Measurements from ENCODE around the gene CFAP410.
"Not testable (repeated sequence)": the region's sequence is repeated elsewhere in the genome, so short reads cannot be mapped to it uniquely, and the experiment has no call there.

The CFAP410 gene

GRCh38 chr21:44351535-44352252 is 12.5 kb upstream of the CFAP410 start:
- no peak for DNase-seq (ENCODE audit: low read depth in 3 of 3, low spot score in 1 of 3)

- no peak for DNase-seq (ENCODE audit: low read depth in 3 of 3, low spot score in 1 of 3)
Measured at GRCh38 chr21:44350773-44351481, 11.7 kb upstream of the CFAP410 start.

- no peak for DNase-seq (ENCODE audit: low read depth in 3 of 3, low spot score in 1 of 3)
Measured at GRCh38 chr21:44349847-44350772, 10.9 kb upstream of the CFAP410 start.

GRCh38 chr21:44349416-44349846 is 10.2 kb upstream of the CFAP410 start:
- no peak for DNase-seq (ENCODE audit: low read depth in 3 of 3, low spot score in 1 of 3)

GRCh38 chr21:44348861-44349260 is 9.7 kb upstream of the CFAP410 start:
- DNase-seq (ENCODE audit: low read depth in 3 of 3, low spot score in 1 of 3), result no peak

GRCh38 chr21:44347911-44348451 is 8.8 kb upstream of the CFAP410 start:
- DNase-seq (ENCODE audit: low read depth in 3 of 3, low spot score in 1 of 3), result no peak

- no peak for DNase-seq (ENCODE audit: low read depth in 3 of 3, low spot score in 1 of 3)
Measured at GRCh38 chr21:44345495-44345894, 6.3 kb upstream of the CFAP410 start.

- no peak for DNase-seq (ENCODE audit: low read depth in 3 of 3, low spot score in 1 of 3)
Measured at GRCh38 chr21:44344541-44345183, 5.5 kb upstream of the CFAP410 start.

- DNase-seq (ENCODE audit: low read depth in 3 of 3, low spot score in 1 of 3), result not testable (repeated sequence)
Measured at GRCh38 chr21:44342981-44343380, 3.8 kb upstream of the CFAP410 start.

GRCh38 chr21:44341726-44342458 is 2.7 kb upstream of the CFAP410 start:
- DNase-seq (ENCODE audit: low read depth in 3 of 3, low spot score in 1 of 3), result not testable (repeated sequence)

GRCh38 chr21:44337941-44338895 is 972 bp downstream of the CFAP410 start:
- no peak for DNase-seq (ENCODE audit: low read depth in 3 of 3, low spot score in 1 of 3)

GRCh38 chr21:44337449-44337848 is 1.7 kb downstream of the CFAP410 start:
- DNase-seq (ENCODE audit: low read depth in 3 of 3, low spot score in 1 of 3), result no peak

GRCh38 chr21:44335266-44336059 is 3.7 kb downstream of the CFAP410 start:
- DNase-seq (ENCODE audit: low read depth in 3 of 3, low spot score in 1 of 3), result no peak

GRCh38 chr21:44334329-44335030 is 4.7 kb downstream of the CFAP410 start:
- no peak for DNase-seq (ENCODE audit: low read depth in 3 of 3, low spot score in 1 of 3)

- DNase-seq (ENCODE audit: low read depth in 3 of 3, low spot score in 1 of 3), result no peak
Measured at GRCh38 chr21:44333509-44334328, 5.5 kb downstream of the CFAP410 start.

GRCh38 chr21:44332965-44333364 is 6.2 kb downstream of the CFAP410 start:
- no peak for DNase-seq (ENCODE audit: low read depth in 3 of 3, low spot score in 1 of 3)

GRCh38 chr21:44332383-44332782 is 6.8 kb downstream of the CFAP410 start:
- DNase-seq (ENCODE audit: low read depth in 3 of 3, low spot score in 1 of 3), result no peak

All from stimulated activated CD4-positive, alpha-beta T cell treated with anti-CD3 and anti-CD28 coated beads, TNF-alpha, amount 100 ng/mL, for 1 hour (primary cell).